Activated CD8-positive, alpha-beta T cell treated with anti-CD3 and anti-CD28 coated beads for 36 hours (primary cell): ENCODE results near the gene ZCWPW1. TPM values are rescaled to one million over a fixed set of nuclear protein-coding genes. Genes with fewer than 3 reads are reported as not detected.
A peak's percentile ranks its signal among the peaks of the same experiment; 100 is the strongest.

Source experiments
- ATAC-seq: fragments of 200-7000 bp; cut with Tn5 transposase; one replicate; pipeline ENCODE4 v1.10.0; 2021; ENCODE audit warnings: mild to moderate bottlenecking, moderate library complexity
- CTCF ChIA-PET: fragments of 350-600 bp; sonication (Branson Sonifier 250); formaldehyde crosslinking; loops from one replicate; lab custom pipeline; 2021; ENCODE audit warnings: antibody characterized with exemption; lab: Charles Lee
- POLR2A ChIA-PET: fragments of 350-600 bp; sonication (Branson Sonifier 250); formaldehyde crosslinking; loops from one replicate; lab custom pipeline; 2021; ENCODE audit warnings: antibody characterized with exemption; lab: Charles Lee
- DNase-seq: peaks from one replicate; pipeline ENCODE4 v3.0.0-alpha.2; 2020
- H3K27ac Mint-ChIP-seq: one replicate; pipeline ENCODE4 v1.8.0; 2021; ENCODE audit warnings: mild to moderate bottlenecking, mixed read lengths
- H3K27me3 Mint-ChIP-seq: one replicate; pipeline ENCODE4 v1.8.0; 2021; ENCODE audit warnings: mixed read lengths
- H3K36me3 Mint-ChIP-seq: one replicate; pipeline ENCODE4 v1.8.0; 2021; ENCODE audit warnings: low read depth, mixed read lengths
- H3K4me1 Mint-ChIP-seq: one replicate; pipeline ENCODE4 v1.8.0; 2021; ENCODE audit warnings: low read depth, mixed read lengths
- H3K4me3 Mint-ChIP-seq: one replicate; pipeline ENCODE4 v1.8.0; 2021; ENCODE audit warnings: mild to moderate bottlenecking, moderate library complexity, mixed read lengths
- H3K9me3 Mint-ChIP-seq: one replicate; pipeline ENCODE4 v1.8.0; 2021; ENCODE audit warnings: mixed read lengths
- CTCF ChIP-seq: fragments of 200-600 bp; IDR thresholded peaks from one replicate; pipeline ENCODE4 v1.8.0; 2022; ENCODE audit warnings: antibody characterized with exemption, mild to moderate bottlenecking
- intact Hi-C: fragments of 100-400 bp; cut with micrococcal nuclease; formaldehyde crosslinking; loops from one replicate; pipeline ENCODE4 v1.10.0; 2022
- total RNA-seq, 2 experiments: library from RNA; stranded (reverse); gene quantifications; one replicate each; pipeline ENCODE4 v1.2.3, GENCODE V29; 2021

The ZCWPW1 gene
- total RNA-seq, 2 experiments from 2014 or later, result 2.5 to 3.6 TPM

- ChIA-PET POLR2A (interaction anchor here (0.9 kb wide), 1 partner anchor 65 kb away, joined by 3 read pairs; the partner anchor contains the start of gene ZCWPW1), CTCF (no interaction called here)
- H3K27ac Mint-ChIP-seq, result no peak overlapping the region
- H3K4me1 Mint-ChIP-seq, result peaks cover 38% of the 10 kb centered on the region
- H3K9me3 Mint-ChIP-seq, result no peaks in the 10 kb centered on the region
- H3K36me3 Mint-ChIP-seq, result peaks cover 59% of the 10 kb centered on the region
- no peak for DNase-seq
- TF ChIP-seq CTCF, result no peak
- ATAC-seq, result no peak
- intact Hi-C loops, result no loop called here
- no peak overlapping the region for H3K4me3 Mint-ChIP-seq
- no peaks in the 10 kb centered on the region for H3K27me3 Mint-ChIP-seq
Measured at GRCh38 chr7:100363098-100363497, 65.4 kb downstream of the ZCWPW1 start.

GRCh38 chr7:100360135-100360854, 68.2 kb downstream of the ZCWPW1 start:
- Mint-ChIP-seq H3K36me3 (peaks cover 62% of the 10 kb centered on the region), H3K27me3 (no peaks in the 10 kb centered on the region), H3K4me1 (peaks cover 16% of the 10 kb centered on the region), H3K27ac (peak overlapping the region; percentile 9), H3K9me3 (no peaks in the 10 kb centered on the region), H3K4me3 (no peak overlapping the region)
- ChIA-PET CTCF (interaction anchor here (1.1 kb wide), 2 partner anchors 13 to 47 kb away, joined by 3 to 4 read pairs; no protein-coding TSS in a partner anchor), POLR2A (no interaction called here)
- ATAC-seq (no peak), DNase-seq (no peak)
- intact Hi-C loops, result no loop called here
- TF ChIP-seq CTCF, result no peak

GRCh38 chr7:100358857-100359212, 69.7 kb downstream of the ZCWPW1 start:
- POLR2A ChIA-PET, result interaction anchor here (1.2 to 1.3 kb wide), 2 partner anchors 10 to 12 kb away, joined by 3 to 4 read pairs; no protein-coding TSS in a partner anchor
- CTCF ChIA-PET, result interaction anchor here (1.5 kb wide), 2 partner anchors 49 to 57 kb away, joined by 4 to 7 read pairs; no protein-coding TSS in a partner anchor

GRCh38 chr7:100358027-100358856, 70.3 kb downstream of the ZCWPW1 start, which contains the start of gene PILRB:
Gene PILRB (plus strand): TSS chr7:100358117. CDS start chr7:100358303, 186 bp downstream.
- peaks cover 11% of the 10 kb centered on the region for H3K4me1 Mint-ChIP-seq
- H3K9me3 Mint-ChIP-seq, result no peaks in the 10 kb centered on the region
- DNase-seq, result no peak
- H3K36me3 Mint-ChIP-seq, result peaks cover 63% of the 10 kb centered on the region
- H3K4me3 Mint-ChIP-seq, result no peak within 1 kb of the TSS
- peak within 1 kb of the TSS; percentile 11 for H3K27ac Mint-ChIP-seq
- no peaks in the 10 kb centered on the region for H3K27me3 Mint-ChIP-seq
- TF ChIP-seq CTCF, result no peak
- CTCF ChIA-PET, result interaction anchor here (1.5 kb wide), 2 partner anchors 49 to 58 kb away, joined by 4 to 7 read pairs; no protein-coding TSS in a partner anchor
- POLR2A ChIA-PET, result no interaction called here
- intact Hi-C loops, result no loop called here
- ATAC-seq, result no peak

More at GRCh38 chr7:100358857-100359212, 69.7 kb downstream of the ZCWPW1 start:
- Mint-ChIP-seq H3K36me3 (peaks cover 62% of the 10 kb centered on the region), H3K27me3 (no peaks in the 10 kb centered on the region), H3K4me1 (peaks cover 8% of the 10 kb centered on the region), H3K4me3 (no peak overlapping the region), H3K9me3 (no peaks in the 10 kb centered on the region), H3K27ac (no peak overlapping the region)
- TF ChIP-seq CTCF, result no peak
- ATAC-seq (no peak), DNase-seq (no peak)
- intact Hi-C loops, result no loop called here
